Measurements from ENCODE around the gene MTX2.

MTX2 gene

GRCh38 chr2:176380341-176380740, 111.1 kb downstream of the MTX2 start:
- no peak for DNase-seq (ENCODE audit: low read depth)

- DNase-seq (ENCODE audit: low read depth): no peak
Measured at GRCh38 chr2:176383100-176383499, 113.9 kb downstream of the MTX2 start.

- DNase-seq (ENCODE audit: low read depth): no peak
Measured at GRCh38 chr2:176383836-176384442, 114.7 kb downstream of the MTX2 start.

- DNase-seq (ENCODE audit: low read depth): no peak
Measured at GRCh38 chr2:176385219-176385759, 116.0 kb downstream of the MTX2 start.

- DNase-seq (ENCODE audit: low read depth): no peak
Measured at GRCh38 chr2:176385838-176386237, 116.6 kb downstream of the MTX2 start.

Data from stimulated activated CD4-positive, alpha-beta T cell treated with anti-CD3 and anti-CD28 coated beads, Interleukin-2, amount 100 ng/mL, for 4 hours (primary cell).